Activated CD4-positive, alpha-beta T cell treated with anti-CD3 and anti-CD28 coated beads, Interleukin-2, amount 50 U/mL, for 24 hours (primary cell): ENCODE results near the gene ZNF608.

Experiments
- DNase-seq, 2 donors: peaks; one replicate each; pipeline ENCODE4 v3.0.0-alpha.2; 2020; ENCODE audit warnings: low read depth in 1 of 2, low spot score in 1 of 2

ZNF608 gene

DNA sequence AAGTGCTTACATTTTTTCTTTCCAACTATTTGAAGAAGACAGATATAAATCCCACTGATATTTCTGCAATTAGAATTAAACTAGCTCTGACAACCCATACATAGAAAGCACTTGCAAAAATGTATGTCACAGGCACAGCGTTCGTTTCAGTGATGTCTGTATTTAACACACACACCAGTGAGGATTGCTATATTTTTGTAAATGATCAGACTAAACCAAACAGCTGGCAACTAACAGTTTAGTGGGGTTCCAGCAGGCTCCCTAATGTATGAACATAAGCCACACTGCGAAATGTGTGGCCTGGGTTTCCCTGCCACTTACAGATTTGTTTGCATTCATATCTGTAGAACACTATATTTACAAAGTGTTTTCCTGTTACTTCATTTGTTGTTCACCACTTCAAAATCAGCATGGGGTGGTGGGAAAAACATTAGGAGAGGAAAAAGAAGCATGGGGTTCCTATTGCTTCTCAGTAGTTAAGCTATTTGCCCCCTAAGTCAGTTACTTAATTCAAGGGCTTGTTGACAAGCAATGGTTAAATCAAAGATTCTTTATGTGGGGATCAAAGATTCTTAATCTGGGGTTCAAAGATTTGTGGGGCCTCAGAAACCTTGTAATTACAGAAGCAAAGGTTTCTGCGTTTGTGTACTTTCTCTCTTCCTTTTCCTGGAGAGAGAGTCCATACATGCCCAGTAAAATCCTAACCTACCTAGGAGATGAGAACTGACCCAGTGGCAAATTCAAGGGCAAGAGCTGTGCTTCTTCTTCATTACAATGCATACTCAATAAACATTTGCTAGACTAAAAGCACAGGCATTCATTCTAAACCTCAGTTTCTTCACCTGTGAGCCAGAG, 27.1 kb downstream of the ZNF608 start:
- DNase-seq: no peak

GRCh38 chr5:124718380-124718789, 28.1 kb downstream of the ZNF608 start:
- DNase-seq: no peak

DNA sequence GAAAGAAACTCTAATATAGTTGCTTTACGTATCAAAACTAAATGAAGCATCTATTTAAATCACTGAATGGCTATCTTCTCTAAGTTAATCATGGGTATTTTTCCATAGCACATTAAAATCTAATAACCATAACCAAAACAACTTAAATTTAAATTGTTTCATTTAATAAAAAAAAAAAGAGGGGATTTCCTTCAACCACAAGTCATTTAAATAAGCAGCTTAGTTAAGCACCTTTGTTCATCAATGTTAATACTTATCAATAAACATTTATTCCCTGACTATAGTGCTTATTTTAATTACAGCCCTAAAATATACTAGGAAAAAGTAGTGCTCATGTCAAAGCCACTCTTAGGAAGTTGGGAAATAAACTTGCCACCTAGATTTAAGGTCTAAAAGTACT, 30.3 kb downstream of the ZNF608 start:
- no peak for DNase-seq

DNA sequence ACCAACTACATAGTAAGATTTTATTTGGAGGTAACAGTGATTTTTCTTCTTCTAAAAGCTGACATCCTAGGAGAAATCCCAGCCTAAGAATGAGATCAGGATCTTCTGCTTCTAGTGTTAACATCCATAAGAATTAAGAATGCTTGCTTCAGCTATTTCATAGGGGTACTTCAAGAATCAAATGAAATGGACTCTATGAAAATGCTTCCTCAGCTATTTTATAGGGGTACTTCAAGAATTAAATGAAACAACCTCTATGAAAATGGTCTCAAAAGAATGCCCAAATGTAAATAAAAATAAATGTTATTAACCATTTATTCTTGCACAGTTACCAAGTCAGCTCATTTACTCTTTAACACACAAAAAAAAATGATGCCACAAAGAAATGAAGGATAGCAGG, 31.5 kb downstream of the ZNF608 start:
- DNase-seq: no peak

DNA sequence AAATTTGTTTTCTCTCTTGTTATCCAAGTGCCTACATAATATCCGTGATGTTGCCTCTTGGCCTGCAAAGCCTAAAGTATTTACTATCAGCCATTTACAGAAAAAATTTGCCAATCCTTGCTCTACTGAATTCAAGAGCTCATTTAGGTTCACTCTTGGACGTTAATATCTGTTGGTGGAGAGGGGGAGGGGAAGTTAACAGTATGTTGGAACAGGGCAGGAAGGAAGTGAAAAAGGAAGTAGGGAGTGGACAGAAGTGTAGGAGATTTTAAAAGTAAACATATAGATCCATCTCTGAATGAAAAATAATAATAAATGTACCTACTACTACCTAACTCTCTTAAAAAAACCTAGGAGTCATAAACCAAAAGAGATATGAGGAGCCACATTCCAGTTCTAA, 32.8 kb downstream of the ZNF608 start:
- DNase-seq: no peak

DNA sequence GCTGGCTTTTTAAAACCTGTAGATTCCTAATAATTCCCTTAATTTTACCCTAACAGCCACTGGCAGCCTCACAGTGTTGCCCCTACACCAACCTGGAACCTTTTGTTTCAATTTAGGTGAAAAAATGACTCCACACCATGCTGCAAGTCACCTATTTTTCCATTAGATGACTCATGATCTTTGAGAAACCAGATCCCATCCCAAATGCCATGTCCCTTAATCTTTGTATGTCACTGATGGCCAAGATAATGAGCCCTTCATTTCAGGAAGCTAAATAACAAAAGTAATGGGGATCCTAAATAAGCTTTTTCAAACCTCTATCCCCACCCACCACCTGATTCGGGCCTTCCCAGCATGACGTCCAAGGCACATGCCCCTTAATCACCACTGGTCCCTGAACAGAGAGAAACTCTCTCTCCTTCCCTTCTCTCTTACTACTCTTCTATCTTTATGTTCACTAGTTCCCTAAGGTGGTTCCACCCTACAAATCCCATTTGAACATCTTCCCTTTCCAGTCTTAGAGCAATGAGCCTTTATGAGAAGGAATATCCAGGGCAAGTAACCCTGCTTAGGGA, 33.6 kb downstream of the ZNF608 start:
- no peak for DNase-seq

GRCh38 chr5:124708086-124708485, 38.4 kb downstream of the ZNF608 start:
- no peak for DNase-seq

DNA sequence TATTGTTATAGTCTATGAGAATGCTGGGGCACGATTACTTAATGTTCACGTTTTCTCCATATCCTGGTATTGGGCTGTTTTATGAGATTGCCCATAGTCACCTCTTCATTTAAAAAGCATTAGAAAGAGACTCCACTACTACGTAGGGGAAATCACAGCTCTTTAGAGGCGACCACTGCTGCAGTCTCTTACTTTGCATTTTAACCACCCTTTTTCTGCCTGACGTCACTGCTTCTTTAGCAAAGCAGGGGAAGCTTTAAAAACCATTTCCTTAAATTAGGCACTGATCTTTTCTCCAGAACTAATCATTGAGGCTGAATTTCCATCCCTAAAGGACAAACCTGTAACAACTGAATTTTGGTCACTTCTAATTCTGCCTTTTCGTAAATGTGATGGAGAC, 38.9 kb downstream of the ZNF608 start:
- no peak for DNase-seq

DNA sequence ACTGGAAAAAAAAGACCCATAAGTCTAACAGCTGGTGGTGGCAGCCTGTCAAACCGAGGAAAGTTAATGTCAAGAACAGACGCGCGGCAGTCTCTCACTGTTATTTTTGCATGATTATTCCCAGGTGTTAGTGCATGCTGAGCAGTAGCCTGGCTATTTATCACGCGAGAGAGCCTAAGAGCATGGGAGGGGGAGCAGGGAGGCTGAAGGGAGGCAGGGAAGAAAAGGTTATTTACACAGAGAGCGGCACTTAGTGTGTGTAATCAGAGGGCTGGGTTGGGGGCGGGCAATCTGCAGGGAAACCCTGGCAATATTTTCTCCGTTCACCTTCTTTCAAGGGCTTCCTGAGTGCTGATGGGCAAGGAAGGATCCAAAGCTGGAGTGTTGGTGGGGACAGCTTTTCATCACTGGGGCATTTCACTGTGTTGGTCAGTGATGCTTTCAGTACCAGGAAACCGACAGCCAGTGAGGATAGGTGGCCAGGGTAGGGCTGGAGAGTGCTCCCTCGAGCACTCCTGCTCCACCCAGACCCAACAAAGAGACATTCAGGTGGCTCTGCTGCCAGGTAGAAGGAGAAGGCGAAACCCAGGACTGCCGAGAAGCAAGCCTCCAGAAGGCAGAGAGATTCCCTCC, 39.6 kb downstream of the ZNF608 start:
- DNase-seq: no peak

- DNase-seq: no peak
Observed at GRCh38 chr5:124706051-124706450, 40.4 kb downstream of the ZNF608 start.

DNA sequence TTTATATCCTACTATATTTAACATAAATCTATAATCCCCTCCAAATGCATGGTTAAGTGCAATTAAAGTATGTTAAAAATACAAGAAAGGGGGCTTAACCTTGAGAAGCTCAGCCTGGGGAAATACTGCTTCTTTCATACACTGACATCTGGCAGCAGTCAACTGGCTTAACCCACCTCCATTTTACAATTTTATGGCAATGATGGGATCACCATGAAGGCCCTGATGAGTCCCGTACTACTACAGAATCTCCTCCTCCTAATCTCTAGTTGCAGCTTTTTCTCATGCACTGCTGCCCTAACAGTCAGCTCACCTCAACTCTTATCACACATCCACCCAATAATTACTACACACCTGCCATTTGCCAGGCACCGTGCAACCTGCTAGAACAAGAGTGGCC, 40.9 kb downstream of the ZNF608 start:
- DNase-seq: no peak

- DNase-seq: no peak
Observed at GRCh38 chr5:124704594-124705284, 41.7 kb downstream of the ZNF608 start.

DNA sequence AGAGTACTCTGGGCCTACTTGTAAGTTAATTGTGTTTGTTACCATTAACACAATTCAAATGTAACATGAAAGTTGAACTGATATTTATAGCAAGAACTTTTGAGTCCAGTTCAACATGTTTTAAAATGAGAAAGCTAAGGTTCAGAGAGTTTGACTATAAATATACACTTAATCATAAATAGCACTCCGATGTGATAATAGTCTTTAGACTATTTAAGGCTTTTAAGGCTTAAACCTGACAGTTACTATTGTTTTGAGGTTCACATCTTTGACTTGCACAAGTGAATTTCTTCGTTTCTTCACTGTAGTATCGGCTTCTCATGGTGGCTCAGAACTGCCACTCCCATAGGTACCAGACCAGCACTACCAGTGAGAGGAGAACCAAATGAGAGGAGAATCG, 42.4 kb downstream of the ZNF608 start:
- DNase-seq: no peak

GRCh38 chr5:124702525-124702924, 43.9 kb downstream of the ZNF608 start:
- no peak for DNase-seq

- DNase-seq: no peak
Observed at GRCh38 chr5:124701873-124702425, 44.5 kb downstream of the ZNF608 start.

DNA sequence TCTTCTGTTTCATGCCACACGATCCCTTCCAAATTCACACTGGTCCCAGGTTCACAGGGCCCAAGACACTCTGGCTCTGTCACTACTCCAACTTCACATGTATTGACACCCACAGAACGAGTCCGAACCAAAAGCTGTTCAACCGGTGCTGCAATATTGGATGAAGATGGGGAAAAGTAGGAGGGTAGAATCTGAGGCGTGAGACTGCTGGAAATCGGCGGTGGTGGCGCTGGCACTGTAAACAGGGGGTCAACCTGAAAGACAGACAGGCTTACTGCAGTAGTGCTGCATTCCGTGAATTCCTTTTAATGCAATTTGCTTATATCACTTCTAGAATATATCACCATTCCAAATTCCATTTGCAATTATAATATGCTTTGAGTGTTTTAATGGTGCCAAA, 45.4 kb downstream of the ZNF608 start:
- DNase-seq: no peak

DNA sequence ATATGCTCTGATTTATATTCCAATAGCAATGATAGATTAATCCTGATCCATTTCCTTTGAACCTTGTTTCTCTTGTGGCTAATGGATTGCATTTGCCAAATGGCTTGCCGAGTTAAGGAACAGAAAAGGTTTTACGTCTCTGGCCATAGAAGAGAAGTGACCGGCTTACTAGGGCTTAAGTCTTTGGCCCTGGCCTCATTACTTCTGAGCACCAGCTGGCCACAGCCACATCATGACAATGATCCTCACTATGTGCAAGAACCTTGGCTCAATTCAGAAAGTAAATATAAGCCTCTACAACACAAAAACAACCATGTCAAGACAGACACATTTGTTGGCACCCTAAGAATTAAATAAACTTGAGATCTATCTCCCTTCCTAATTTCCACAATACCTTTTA, 46.1 kb downstream of the ZNF608 start:
- DNase-seq: no peak

DNA sequence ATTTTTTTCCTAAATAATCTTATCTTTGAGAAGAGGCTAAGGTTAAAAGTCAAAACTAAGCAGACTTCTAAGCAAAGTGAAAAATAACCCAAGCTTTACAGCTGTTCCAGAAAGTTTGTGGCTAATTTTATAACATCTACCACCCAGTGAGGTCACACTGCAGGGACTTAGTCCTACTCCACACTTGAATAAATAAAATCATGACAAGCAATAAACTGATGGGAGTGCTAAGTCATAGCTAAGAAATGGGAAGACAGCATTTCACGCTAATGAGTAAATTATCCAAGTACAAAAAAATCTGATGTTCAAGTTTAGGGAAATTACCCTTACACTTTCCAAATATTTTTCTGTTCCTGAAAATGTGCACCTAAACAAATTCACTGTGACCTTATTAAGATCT, 47.7 kb downstream of the ZNF608 start:
- no peak for DNase-seq

- no peak for DNase-seq
Observed at GRCh38 chr5:124697933-124698591, 48.4 kb downstream of the ZNF608 start.

DNA sequence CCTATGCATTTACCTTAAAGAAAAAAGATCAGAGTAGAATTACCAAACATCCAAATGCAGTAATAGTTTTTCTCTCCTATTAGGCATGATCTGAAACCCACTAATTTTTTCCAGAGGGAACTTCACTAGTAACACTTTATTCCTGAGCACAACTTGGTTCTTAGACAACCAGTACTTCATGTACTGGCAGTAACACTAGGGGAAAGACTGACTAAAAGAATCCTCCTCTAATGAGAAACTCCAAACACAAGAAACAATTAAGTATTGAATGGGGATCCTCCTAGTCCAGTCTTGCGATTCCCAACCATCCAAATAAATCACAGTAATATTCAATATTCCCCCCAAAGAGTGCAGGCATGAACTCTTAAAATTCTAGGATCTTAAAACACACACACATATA, 48.9 kb downstream of the ZNF608 start:
- DNase-seq: no peak

- DNase-seq: no peak
Observed at GRCh38 chr5:124696898-124697297, 49.5 kb downstream of the ZNF608 start.
